HG03565 (cell line): ENCODE measurements around the gene RGS5.

Experiments used
- ATAC-seq: cut with Tn5 transposase; IDR thresholded peaks from one replicate; pipeline ENCODE4 v1.9.1; 2021; ENCODE audit warnings: mild to moderate bottlenecking, moderate library complexity; ENCODE audit not compliant: unreplicated experiment

Gene RGS5

DNA sequence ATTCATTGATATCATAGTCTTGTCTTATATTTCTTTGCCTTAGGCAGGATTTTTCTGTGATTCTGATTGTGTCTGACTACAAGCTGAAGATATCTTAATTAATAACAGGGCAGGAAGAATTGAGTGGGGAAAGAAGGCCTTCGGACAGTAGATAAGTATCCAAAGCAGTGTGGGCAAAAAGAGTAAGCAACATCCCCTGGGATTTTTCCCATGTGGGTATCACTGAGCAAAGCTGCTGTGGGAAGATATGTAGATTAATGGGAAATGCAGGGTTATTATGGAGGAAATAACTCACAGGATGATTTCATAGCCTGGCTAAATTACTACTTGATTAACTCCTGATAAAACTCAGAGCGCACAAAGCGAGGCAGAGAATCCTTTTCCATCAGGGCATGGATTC is 55.7 kb downstream of the RGS5 start:
- ATAC-seq: no peak

DNA sequence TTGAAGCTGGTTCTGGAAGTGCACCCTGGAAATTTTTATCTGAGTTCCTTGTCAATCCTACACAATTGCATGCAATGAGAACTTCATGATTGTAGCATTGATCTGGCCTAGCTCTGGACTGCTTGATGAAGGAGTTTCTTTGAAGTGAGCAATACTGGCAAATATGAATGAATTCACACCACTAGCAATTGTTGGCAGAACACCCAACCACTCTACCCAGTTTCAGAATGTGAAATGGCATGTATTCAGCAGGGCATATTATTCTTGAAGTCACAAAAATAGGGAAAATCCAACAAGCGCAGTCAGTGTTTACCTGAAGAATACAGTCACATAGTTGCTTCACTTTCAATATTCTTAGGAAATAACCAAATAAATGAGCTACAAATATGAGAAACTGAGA is 57.3 kb downstream of the RGS5 start:
- no peak for ATAC-seq

DNA sequence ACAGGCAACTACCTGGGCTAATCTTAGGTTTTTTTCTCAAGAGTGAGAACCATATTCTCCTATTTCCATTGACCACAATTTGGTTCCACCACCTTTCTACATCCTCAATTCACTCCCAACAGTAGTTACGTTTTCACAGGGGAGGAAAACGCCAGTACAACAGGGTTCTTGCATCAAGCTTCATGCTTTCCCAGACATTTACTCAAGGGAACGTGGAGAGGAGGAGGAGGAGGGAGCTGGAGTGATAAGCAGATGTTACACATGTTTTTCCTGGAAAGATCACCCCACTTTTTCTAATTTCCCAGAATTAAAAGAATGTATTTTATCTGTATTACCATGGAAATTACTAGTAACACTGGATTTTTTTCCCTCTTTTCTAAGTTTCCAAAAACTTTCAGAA is 58.3 kb downstream of the RGS5 start:
- no peak for ATAC-seq

DNA sequence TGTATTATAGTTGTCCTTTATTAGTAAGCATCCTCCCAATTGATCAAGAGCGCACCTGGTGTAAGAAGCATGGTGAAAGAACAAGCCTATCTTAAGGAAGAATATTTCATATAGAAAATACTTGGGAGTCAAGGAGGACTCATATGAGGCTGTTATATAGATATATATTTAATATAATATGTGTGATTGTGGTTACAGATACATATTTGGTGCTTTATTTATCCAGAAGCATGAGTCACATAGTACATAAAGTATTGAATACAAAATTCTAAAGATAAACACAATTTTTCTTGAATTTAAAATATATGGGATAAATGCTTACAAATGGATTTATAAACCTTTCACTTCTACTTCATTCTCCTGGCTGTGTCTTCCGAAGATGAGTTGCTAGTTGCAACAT is 60.6 kb downstream of the RGS5 start:
- ATAC-seq: no peak

DNA sequence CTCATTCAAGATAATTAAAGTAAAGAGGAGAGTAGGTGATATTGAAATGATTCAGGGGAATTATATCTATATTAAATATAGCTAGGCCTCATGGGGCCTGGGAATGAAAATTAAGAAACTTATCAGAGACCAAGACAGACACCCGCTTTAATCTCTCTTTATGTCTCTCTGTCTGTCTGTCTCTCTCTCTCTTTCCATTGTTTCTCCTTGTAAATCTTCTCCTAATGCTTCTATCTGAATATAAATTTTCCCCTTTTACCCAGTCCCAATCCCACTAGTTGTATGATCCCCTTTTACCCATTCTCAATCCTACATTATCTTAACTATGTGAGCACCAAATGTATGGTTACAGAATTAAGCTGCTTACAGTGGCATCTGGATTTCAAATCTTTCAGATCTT is 61.2 kb downstream of the RGS5 start:
- ATAC-seq: no peak

DNA sequence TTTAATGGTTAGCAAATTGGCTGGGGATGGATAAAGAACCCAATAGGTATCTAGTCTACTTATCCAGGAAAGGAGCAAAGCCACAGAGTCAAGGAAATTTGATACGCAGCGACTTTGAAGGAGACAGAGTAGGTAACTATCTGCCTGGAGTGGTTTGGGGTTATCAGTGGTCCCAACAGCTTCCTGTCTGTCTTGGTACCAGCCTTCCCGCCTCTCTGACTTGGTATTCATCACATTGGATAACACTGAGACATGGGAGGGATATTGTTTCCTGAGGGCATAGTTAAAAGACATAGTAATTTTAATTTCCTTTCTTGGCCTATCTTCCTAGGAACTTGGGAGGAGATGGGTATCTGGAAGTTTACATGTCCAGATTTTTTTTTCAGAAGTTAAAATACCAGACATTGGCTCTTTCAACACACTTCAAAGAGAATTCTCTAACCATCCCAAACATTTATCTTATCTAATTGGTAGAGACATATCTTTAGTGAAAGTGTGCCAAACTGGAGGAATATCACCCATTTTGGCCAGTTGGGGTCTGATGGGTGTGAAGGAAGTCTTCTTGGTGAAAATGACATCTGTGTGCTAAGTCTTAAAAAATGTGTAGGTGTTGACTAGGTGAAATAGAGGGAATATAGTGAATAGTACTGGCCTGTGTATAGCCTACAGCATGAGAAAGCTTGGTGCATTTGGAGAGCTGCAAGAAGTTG is 65.0 kb downstream of the RGS5 start:
- ATAC-seq: no peak

DNA sequence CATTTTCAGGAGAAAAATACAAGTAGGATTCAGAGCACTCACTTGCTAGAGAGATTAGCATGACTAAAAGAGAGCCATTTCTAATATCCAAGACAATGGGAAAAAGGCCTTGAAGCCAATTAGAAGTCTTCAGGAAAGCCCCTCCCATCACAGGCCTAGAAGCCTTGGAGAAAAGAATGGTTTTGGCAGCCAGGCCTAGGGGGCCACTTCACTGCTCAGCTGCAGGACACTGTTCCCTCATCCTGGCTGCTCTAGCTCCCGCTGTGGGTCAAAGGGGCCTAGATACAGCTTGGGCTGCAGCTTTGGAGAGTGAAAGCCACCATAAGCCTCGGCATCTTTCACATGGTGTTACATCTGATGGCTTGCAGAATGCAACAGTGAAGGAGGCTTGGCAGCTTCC is 70.7 kb downstream of the RGS5 start:
- ATAC-seq: no peak

DNA sequence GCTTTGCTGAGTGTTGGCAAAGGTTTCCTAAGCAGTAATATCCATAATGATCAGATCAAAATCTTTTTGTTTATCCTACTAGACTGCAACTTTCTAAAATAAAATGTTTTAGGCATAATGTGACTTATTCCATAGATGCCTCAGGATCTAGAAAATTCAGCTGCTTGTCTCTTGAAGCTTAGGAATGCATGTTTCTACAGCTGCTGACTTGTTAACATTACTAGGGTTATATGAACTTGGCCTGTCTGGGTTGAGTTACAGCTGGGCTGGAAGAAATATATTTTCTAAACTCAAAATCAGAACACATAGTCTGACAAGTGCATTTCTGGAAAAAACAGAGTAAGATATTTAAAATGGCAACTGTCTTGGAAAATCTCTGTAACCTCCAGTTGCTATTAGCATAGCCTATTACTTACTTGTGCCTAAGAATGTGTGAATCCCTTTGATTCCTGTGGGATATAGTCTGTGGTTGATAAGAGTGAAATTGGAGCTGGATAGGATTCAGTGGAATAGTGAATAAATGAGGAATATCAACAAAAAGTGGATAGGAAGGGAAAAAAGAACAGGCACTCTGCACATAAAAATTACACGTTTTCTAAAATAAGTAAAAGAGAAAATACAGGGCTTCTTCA is 72.4 kb downstream of the RGS5 start:
- ATAC-seq: no peak

DNA sequence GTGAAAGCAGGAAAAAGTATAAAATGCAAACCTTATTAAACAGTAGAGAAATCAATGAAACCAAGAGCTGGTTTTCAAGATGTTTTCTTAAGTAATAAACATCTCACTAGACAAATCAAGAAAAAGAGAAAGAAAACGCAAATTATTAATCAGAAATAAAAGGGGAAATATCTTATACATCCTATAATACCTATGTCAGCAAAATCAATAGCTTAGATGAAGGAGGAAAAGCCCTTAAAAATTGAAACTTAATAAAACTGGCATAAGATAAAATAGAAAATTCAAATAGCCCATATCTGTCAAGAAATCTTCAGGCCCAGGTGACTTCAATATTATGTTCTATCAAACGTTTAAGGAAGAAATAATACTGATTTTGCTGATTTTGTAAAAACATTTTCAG is 74.4 kb downstream of the RGS5 start:
- ATAC-seq: no peak

DNA sequence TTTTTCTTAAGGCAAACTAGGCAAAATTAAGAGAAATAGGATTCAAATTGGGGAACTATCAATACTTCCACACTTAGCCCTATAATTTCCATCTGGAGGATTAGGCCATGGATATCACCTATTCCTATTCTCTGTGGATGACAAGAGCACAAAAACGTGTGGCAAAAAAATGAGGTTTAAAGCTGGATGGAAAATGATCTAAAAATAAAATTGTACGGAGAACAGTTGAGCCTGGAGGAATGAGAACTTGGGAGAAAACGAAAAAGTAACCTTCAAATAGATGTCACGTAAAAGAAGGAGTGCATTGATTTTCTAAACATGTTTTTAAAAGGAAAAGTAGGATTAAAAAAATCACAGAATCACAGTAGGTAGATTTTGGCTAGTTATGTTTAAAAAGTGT is 77.9 kb downstream of the RGS5 start:
- ATAC-seq: no peak

DNA sequence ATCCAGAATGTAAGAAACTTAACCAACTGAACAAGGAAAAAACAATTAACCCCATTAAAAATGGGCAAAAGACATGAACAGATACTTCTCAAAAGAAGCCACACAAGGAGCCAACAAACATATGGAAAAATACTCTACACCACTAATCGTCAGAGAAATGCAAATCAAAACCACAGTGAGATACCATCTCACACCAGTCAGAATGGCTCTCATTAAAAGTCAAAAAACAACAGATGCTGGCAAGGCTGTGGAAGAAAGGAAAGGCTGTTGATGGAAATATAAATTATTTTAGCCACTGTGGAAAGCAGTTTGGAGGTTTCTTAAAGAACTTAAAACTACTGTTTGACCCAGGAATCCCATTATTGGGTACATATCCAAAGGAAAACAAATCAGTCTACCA is 82.3 kb downstream of the RGS5 start:
- ATAC-seq: no peak

DNA sequence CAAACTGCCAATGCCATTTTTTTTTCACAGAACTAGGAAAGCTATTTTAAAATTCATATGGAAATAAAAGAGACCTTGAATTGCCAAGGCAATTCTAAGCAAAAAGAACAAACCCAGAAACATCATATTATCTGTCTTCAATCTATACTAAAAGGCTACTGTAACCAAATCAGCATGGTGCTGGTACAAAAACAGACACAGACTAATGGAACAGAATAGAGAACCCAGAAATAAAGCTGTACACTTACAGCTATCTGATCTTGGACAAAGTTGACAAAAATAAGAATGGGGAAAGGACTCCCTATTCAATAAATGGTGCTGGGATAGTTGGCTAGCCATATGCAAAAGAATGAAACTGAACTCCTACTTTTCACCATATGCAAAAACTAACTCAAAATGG is 83.0 kb downstream of the RGS5 start:
- no peak for ATAC-seq

DNA sequence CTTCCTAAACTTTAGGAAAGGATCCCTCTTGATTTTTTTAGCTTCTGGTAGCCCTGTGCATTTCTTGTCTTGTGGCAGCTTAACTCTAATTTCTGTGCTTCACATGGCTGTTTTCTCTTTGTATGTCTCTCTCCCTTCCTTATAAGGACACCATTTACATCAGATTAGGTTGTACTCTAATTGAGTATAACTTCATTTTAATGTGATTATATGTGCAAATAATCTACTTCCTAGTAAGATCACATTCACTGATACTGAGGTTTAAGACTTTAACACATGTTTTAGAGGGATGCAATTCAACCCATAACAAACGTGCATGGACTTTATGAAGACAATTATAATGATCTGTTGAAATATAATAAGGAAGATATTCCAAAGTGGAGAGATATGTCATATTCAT is 86.8 kb downstream of the RGS5 start:
- no peak for ATAC-seq

DNA sequence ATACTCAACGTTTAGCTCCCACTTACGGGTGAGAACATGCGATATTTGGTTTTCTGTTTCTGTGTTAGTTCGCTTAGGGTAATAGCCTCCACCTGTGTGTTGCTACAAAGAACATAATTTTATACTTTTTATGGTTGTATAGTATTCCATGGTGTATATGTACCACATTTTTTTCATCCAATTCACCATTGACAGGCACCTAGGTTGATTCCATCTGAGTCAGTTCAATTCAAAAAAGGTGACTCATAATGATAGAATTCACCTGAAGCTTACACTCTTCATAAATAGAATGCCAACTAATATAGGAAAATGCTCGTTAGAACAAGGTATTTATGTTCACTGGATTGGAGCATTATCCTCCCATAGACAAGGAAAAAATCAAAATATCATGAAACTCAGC is 95.1 kb downstream of the RGS5 start:
- no peak for ATAC-seq

DNA sequence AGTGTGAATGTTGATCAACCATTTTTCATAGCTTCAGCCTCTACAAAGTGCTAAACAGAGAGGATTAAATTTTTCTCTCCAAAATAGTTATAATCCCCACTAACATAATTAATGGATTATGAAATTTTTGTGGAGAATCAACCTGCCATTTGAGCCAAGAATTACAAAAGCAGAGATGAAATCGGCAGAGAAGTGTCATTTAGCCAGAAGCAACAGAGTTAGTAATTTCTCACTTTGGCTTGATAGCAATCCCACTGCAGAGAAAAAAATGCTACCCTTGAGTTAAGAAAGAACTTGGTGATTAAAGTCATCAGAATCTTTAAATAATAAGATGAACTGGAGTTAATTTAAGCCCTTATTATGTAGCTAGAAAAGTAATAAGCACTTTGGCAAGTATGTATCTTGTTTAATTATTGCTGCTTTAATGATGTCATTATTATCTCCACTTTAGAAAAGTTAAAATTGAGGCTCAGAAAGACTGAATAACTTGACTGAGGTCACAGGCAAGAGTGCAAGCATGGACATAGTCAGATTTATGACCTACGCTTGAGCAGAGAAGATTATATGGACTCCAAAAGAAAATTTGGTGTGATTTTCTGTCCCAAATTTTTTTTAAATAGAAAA is 96.2 kb downstream of the RGS5 start:
- no peak for ATAC-seq

DNA sequence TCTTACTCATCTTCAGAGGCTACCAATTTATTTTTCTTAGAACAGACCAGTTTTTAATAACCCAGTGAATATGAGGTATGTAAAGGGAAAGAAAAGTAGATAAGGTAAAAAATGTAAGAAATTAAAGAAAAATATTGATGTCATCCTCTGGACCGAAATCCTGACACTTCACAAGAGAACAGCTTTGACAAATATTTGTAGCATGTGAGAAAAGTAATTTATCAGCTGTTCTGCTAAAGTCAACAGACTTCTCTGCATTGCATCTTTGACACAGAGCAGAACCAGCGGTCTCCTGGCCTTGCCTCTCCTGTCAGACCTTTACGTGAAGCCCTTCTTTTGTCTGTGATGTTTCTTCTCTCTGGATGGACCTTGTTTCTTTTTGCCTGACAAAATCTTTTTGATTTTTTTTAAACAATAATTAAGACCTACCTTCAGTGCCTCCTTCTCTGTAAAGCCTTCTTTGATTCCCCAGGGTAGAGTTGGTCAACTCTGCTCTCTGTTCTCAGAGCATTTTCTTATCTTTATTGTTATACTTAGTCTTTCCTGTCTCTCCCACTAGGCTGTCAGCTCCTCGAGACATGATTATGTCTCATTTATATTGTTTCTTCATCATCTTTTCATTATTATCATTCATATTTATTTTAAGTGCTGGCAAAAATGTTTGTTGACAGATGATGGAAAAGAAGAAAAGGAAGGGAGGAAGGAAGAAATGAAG is 98.2 kb downstream of the RGS5 start:
- no peak for ATAC-seq

DNA sequence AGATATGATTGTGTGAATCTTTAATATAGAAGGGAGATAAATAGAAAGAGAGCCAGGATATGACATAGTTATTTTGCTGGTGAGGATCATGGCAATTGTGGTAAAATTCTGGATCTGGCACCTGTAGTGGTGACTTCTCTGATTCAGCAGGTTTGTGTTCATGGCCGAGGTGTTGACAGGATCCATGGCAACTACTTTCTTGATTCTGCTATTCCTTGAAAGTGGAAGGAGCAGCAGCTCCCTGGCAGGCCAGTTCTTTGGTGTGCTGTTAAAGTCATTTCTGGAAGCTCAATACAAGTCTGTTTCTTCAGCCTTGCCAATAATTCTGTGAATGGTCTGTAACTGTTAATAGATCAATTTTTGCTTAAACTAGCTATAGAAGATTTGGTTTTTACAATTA is 100.1 kb downstream of the RGS5 start:
- ATAC-seq: no peak

DNA sequence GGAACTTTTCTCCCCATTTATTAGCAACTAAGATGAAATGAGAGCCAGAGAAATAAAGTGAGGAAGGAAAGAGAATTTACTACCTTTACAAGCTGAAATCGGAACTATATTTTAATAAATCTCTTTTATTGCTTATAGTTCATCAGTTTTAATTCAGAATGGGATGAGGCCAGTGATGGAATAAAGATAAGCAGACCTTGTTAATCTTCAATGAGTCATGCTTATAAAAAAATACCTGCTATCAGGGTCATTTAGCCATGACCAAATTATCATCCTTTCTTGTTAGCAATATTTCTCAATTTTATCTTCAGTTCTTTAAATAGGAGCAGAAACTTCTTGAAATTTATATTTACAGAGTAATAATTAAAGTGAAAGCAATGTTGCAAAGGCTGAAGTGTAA is 107.5 kb downstream of the RGS5 start:
- ATAC-seq: no peak

DNA sequence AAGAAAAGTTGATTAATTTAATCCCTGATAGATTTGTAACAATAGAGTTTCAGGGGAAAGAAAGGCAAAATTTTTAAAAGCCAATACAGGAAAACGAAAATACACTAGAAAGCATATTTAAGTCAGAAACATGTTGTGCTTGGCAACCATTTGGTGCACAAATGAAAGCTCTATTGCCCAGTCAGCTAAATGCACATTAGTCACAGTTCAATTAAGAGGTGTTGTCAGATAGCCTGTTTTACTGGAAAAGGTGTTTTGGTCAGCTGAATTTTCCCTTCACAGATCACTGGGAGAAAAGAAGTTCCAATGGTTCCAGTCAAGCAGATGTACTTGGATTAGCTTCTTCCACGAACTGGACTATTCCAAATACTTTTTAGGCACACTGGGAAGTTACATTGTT is 108.1 kb downstream of the RGS5 start:
- no peak for ATAC-seq

DNA sequence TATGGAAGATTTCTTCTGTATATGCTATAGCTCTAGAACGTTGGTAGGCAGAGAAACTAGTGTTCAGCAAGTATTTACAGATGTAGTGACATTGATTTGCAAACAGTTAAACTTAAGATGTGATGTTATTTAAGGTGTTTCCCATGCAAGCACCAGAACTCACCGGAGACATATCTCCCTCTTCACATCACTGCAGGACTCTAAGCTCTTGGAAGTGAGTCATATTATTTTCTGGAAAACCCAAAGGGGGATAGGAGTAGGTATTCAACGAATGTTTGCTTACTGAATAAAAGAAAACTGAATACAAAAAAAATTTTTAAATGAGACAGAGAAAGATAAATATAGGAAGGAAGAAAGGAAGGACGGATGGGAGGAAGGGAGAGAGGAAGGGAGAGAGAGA is 108.5 kb downstream of the RGS5 start:
- no peak for ATAC-seq

DNA sequence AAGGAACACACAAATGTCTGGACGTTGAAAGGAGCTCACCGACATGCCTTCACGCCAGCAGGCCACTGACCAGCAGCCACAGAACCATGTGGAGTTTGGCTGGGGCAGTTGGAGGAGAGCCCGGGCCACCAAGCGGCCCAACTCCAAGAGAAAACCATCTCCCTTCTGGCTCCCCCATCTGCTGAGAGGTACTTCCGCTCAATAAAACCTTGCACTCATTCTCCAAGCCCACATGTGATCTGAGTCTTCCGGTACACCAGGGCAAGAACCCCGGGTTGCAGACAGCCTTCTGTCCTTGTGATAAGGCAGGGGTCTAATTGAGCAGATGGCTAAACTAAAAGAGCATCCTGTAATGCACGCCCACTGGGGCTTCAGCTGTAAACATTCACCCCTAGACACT is 109.1 kb downstream of the RGS5 start:
- ATAC-seq: no peak

DNA sequence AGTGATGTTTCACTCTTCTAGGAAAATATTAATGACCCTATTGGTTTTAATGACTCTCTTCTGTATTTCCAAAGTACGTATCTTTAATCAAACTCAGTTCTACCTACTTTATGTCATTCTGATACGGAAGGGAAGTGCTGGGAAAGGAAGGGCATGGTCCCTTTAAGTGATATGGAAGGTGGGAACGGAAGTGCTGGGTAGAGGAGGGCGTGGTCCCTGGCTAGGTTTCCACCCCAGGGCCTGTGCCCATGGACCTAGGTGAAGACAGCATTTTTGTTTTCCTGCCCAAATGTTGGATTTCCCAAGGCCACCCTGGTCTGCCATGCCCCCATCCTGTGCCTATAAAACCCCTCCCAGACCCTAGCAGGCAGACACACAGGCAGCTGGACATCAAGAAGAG is 109.5 kb downstream of the RGS5 start:
- no peak for ATAC-seq
